HUES48 (cell line): ENCODE results near the gene ZCCHC8.
A peak's percentile ranks its signal among the peaks of the same experiment; 100 is the strongest.

ENCODE experiments used
- H3K27ac ChIP-seq: one replicate; pipeline ENCODE4 v1.7.0; 2013; ENCODE audit warnings: low read depth, low read length, inconsistent platforms
- H3K27me3 ChIP-seq: 2 replicates; pipeline ENCODE4 v1.6.1; 2013; ENCODE audit warnings: mild to moderate bottlenecking, low read length; ENCODE audit not compliant: control insufficient read depth, insufficient read depth
- H3K36me3 ChIP-seq: 2 replicates; pipeline ENCODE4 v1.6.1; 2013; ENCODE audit warnings: low read length; ENCODE audit not compliant: control insufficient read depth, insufficient read depth
- H3K4me1 ChIP-seq: 2 replicates; pipeline ENCODE4 v1.6.1; 2013; ENCODE audit warnings: mild to moderate bottlenecking, low read length; ENCODE audit not compliant: control insufficient read depth, insufficient read depth
- H3K4me3 ChIP-seq: 2 replicates; pipeline ENCODE4 v1.5.1; 2013; ENCODE audit warnings: mild to moderate bottlenecking, low read depth, low read length
- H3K9ac ChIP-seq: 2 replicates; pipeline ENCODE4 v1.6.1; 2013; ENCODE audit warnings: mild to moderate bottlenecking, low read depth, low read length, moderate library complexity
- H3K9me3 ChIP-seq: 2 replicates; pipeline ENCODE4 v1.6.1; 2013; ENCODE audit warnings: low read length; ENCODE audit not compliant: control insufficient read depth, insufficient read depth

Gene ZCCHC8

DNA sequence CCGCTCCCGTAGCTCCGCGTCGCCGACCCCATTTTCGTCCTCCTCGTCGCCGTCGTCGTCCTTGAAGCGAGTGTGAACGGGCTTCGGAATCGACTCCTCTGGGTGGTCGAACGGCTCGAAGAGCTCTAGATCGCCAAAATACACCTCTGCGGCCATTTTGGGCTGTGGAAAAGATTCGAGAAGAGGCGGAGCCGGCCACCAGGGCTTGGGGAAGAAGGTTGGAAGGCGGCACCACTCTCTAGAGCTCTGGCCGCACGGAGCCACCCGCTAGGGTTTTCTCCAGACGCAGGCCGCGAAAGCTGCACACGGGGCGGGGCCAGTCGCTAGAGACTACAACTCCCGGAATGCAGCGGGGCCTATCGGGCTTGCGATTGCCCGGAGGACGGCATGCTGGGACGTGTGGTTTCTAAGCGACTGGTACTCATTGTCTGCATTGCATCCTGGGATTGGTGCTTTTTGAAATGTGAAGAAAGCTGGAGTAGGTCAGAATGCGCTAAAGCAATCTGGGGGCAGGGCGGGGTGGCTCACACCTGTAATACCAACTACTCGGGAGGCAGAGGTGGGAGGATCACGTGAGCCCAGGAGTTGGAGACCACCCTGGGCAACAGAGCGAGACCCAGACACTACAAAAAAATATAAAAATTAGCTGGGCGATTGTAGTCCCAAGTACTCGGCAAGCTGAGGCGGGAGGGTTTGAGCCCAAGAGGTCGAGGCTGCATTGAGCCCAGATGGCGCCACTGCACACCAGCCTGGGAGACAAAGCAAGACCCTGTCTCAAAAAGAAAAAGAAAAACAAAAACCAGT is at the start of gene ZCCHC8:
Gene ZCCHC8, minus strand, starts transcription at position 248 of the 804 bp plus-strand sequence. Its CDS starts 92 bp downstream, at position 156.
- H3K4me1 ChIP-seq = peaks cover 12% of the 10 kb centered on the region
- H3K4me3 ChIP-seq = peak within 1 kb of the TSS; percentile 95
- H3K9me3 ChIP-seq = no peaks in the 10 kb centered on the region
- peak within 1 kb of the TSS; percentile 89 for H3K9ac ChIP-seq
- H3K36me3 ChIP-seq = peaks cover 46% of the 10 kb centered on the region
- peak within 1 kb of the TSS; percentile 97 for H3K27ac ChIP-seq
- H3K27me3 ChIP-seq = no peaks in the 10 kb centered on the region

DNA sequence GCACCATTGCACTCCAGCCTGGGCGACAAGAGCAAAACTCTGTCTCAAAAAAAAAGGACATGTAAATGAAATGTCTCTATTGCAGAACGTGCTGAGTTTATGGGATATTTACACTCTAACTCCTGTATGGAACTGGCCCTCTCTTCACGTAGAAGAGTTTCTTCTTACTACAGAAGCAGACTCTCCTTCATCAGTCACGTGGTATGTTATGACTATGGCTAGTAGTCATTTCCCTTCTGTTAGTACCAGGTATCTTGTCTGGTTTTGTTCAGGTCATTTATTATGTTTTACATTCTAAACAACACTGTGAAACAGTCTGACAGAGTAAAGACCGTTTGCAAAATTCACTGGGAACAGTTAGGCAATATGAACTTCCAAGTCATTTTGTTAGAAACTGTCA is 46.6 kb upstream of the ZCCHC8 start:
- Histone ChIP-seq H3K4me1 (no peaks in the 10 kb centered on the region), H3K27ac (no peak overlapping the region), H3K36me3 (peaks cover 96% of the 10 kb centered on the region), H3K9ac (no peak overlapping the region), H3K27me3 (no peaks in the 10 kb centered on the region), H3K4me3 (no peak overlapping the region), H3K9me3 (no peaks in the 10 kb centered on the region)

DNA sequence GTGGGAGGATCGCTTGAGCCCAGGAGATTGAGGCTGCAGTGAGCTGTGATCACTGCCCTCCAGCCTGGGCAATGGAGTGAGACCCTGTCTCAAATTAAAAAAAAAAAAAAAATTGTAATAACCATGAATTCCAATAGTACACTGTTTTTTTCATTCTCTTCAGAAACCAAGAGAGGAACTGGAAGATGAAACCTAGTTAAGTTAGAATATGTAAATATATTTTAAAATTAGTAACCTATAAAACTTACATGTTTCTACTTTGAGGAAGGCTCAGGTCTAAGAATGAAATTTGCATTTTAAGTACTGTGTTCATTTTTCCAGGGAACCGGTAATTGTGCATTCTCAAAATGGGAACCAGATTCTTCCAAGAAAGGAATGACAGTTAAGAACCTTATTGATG is 45.1 kb upstream of the ZCCHC8 start:
- H3K27ac ChIP-seq = no peak overlapping the region
- no peaks in the 10 kb centered on the region for H3K9me3 ChIP-seq
- H3K36me3 ChIP-seq = peaks cover 96% of the 10 kb centered on the region
- H3K4me3 ChIP-seq = no peak overlapping the region
- H3K9ac ChIP-seq = no peak overlapping the region
- no peaks in the 10 kb centered on the region for H3K27me3 ChIP-seq
- no peaks in the 10 kb centered on the region for H3K4me1 ChIP-seq

DNA sequence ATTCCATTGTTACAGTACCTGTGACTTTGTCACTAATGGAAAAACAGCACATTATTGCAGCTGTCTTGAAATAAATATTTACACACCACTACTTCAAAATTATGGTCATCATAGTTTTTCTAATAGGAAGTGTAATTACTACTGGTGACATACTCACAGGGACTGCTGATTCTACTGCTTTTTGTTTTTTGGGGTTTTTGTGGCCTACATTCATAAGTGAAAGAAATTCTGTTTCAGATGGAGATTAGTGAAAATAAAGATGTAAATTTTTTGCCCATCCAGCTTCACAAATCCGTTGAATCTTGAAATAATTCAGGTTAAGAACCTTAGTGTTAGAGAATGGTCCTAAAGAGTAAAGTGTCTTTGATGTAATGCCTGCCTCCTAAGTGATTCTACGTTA is 43.8 kb upstream of the ZCCHC8 start:
- no peak overlapping the region for H3K4me3 ChIP-seq
- no peaks in the 10 kb centered on the region for H3K4me1 ChIP-seq
- H3K9ac ChIP-seq = no peak overlapping the region
- H3K9me3 ChIP-seq = no peaks in the 10 kb centered on the region
- peaks cover 95% of the 10 kb centered on the region for H3K36me3 ChIP-seq
- H3K27me3 ChIP-seq = no peaks in the 10 kb centered on the region
- no peak overlapping the region for H3K27ac ChIP-seq

DNA sequence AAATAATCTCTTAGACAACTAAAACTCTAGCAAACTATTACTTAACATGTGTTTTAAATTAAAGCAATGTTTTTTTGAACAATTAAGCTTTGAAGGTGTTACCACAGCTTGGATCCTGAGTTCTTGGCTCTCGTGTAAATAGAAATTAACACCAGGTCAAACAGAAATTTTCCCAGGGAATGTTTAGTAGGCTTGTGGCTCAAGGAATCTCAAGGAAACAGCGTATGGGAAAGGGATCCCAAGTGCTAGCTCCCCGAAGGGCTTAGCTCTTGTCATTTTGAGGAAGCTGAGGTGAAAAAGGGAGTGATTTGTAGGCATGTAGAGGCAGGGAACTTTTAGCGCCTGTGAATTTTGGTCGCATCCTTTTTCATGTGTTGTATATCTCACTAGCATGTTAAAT is 37.8 kb upstream of the ZCCHC8 start:
- Histone ChIP-seq H3K4me1 (no peaks in the 10 kb centered on the region), H3K9ac (no peak overlapping the region), H3K27ac (no peak overlapping the region), H3K4me3 (no peak overlapping the region), H3K36me3 (peaks cover 92% of the 10 kb centered on the region), H3K9me3 (no peaks in the 10 kb centered on the region), H3K27me3 (no peaks in the 10 kb centered on the region)

DNA sequence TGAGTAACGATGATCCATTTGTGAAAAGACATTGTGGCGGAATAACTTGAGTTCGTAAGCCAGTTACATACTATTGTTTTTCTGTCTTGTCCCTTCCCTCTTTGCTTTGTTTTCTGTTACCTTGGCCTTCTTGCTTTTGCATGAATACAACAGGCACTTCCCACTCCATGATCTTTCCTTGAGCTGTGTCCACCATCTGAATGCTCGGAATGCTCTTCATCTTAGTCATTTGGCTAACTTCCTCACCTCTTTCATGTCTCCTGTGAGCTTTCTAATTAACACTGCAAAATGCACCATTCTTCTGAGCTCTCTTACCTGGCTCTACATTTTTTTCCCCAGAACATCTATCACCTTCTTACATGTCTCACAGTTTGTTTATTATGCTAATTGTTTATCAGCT is 36.3 kb upstream of the ZCCHC8 start:
- peak overlapping the region; percentile 43 for H3K27ac ChIP-seq
- H3K36me3 ChIP-seq = peaks cover 91% of the 10 kb centered on the region
- H3K4me3 ChIP-seq = no peak overlapping the region

DNA sequence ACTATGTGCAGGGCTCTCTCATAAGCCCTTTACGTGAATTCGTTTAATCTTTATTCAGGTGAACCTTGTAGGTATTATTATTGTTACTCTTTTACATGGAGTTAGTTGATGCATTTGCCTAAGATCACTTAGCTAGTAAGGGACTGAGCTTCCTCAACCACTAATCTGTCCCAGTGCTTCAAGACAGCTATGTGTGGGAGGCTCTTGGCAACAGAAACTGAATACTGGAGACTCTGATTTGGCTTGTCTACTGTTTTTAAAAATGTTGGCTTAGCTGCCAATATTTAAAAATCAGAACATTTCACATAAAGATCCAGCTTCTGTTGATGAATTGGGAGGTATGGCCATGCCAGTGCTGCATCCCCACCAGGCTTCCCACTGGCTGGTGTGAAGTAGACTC is 33.1 kb upstream of the ZCCHC8 start:
- Histone ChIP-seq H3K4me3 (no peak overlapping the region), H3K9ac (no peak overlapping the region), H3K4me1 (no peaks in the 10 kb centered on the region), H3K27ac (no peak overlapping the region), H3K9me3 (no peaks in the 10 kb centered on the region), H3K36me3 (peaks cover 86% of the 10 kb centered on the region), H3K27me3 (no peaks in the 10 kb centered on the region)

More for the DNA sequence above, 36.3 kb upstream of the ZCCHC8 start:
- H3K9me3 ChIP-seq = no peaks in the 10 kb centered on the region
- H3K9ac ChIP-seq = no peak overlapping the region
- H3K27me3 ChIP-seq = no peaks in the 10 kb centered on the region
- H3K4me1 ChIP-seq = no peaks in the 10 kb centered on the region

DNA sequence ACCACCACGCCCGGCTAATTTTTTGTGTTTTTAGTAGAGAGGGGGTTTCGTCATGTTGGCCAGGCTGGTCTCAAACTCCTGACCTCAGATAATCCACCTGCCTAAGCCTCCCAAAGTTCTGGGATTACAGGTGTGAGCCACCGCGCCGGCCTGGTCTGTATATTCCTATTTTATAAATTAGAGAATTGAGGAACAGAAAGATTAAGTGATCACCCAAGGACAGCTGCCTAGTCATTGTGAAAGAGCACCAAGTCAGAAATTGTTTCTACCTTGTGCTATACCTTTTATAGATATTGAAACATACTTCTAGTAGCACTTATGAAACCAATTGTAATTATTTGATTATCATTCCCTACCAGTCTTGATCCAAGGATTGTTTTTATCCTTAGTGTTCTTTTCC is 28.3 kb upstream of the ZCCHC8 start:
- Histone ChIP-seq H3K9me3 (no peaks in the 10 kb centered on the region), H3K27me3 (no peaks in the 10 kb centered on the region), H3K36me3 (peaks cover 56% of the 10 kb centered on the region), H3K9ac (no peak overlapping the region), H3K4me3 (no peak overlapping the region), H3K27ac (no peak overlapping the region), H3K4me1 (peaks cover 12% of the 10 kb centered on the region)

DNA sequence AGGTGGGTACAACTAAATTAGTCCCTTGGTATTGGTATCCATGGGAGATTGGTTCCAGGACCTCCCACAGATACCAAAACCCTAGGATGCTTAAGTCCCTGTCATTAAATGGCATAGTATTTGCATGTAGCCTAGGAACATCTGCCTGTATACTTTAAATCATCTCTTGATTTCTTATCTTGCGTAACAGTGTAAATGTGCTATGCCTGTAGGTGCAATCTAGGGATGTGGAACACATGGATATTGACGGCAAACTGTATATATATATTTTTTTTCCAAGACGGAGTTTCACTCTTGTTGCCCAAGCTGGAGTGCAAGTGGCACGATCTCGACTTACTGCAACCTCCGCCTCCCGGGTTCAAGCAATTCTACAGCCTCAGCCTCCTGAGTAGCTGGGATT is 27.9 kb upstream of the ZCCHC8 start:
- Histone ChIP-seq H3K9me3 (no peaks in the 10 kb centered on the region), H3K9ac (no peak overlapping the region), H3K4me3 (peak overlapping the region; percentile 87), H3K36me3 (peaks cover 56% of the 10 kb centered on the region), H3K4me1 (peaks cover 16% of the 10 kb centered on the region), H3K27ac (no peak overlapping the region), H3K27me3 (no peaks in the 10 kb centered on the region)

DNA sequence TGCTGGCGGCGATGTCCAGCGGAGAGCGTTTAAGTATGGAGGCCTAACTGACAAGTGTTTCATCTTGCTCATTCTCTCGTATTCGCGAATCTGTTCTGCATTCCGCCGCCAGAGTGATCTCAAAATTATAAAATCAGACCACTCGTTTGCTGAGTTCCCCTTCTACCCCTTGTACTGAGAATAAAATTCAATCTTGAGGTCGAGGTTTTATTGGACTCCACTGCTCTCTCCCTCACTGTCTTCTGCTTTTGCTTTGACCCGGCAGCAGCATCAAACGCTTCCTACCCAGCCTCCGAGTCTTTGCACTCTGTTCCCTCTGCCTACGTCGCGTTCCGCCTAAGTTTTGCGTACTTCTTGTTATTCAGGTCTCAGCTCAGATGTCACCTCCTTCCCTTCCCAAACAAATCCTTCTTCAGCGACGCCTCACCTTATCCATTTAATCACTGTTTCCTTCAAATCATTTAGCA is 26.8 kb upstream of the ZCCHC8 start:
- Histone ChIP-seq H3K9ac (peak overlapping the region; percentile 92), H3K27ac (peak overlapping the region; percentile 97), H3K36me3 (peaks cover 59% of the 10 kb centered on the region), H3K4me1 (peaks cover 19% of the 10 kb centered on the region), H3K4me3 (peak overlapping the region; percentile 87), H3K9me3 (no peaks in the 10 kb centered on the region), H3K27me3 (no peaks in the 10 kb centered on the region)

DNA sequence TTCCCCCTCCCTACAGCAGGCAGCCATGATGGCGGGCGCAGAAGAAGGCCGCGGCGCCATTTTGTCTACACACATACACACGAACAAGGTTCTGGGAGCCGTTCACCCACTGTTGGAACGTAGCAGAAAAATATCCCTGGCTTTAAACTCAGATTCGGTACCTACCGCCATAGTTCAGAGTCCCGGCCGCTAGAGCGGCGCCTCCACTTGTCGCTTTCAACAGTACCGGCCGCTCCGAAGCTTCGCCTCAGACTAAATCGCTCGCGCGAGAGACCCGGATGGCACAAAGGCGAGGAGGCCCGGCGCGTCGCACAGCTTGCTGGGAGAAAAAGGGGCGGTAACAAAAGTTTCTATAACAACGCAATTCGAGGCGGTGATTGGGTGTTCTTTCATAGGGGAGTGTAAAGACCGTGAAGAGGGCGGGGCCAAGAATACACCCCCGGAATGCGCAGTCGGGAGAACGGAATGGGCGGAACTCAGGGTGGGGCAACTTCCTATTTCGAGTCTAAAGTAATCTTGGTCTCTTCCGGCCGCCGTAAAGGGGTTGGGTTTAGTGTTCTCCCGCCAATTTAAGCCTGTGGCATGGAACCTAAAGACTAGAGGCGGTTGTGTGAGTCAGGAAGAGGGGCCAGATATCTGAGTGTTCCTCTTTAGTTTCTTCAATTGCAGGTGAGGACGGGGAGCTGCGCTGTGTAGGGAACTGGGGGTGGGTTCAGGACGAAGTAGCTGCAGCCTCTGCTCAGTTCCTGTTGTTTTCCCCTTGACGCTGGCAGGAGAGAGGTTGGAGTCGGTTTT is 26.1 kb upstream of the ZCCHC8 start, which contains the start of the genes KNTC1 and RSRC2:
Gene KNTC1, plus strand, starts transcription at position 567 of the 795 bp plus-strand sequence. CDS start 2,815 bp downstream, outside the sequence.
Gene RSRC2, minus strand, starts transcription at position 254 of the 795 bp plus-strand sequence. Its CDS starts 83 bp downstream, at position 171.
- Histone ChIP-seq H3K36me3 (peaks cover 61% of the 10 kb centered on the region), H3K4me1 (peaks cover 19% of the 10 kb centered on the region), H3K4me3 (peak within 1 kb of the TSS; percentile 87)

More for the DNA sequence above, 26.1 kb upstream of the ZCCHC8 start, which contains the start of the genes KNTC1 and RSRC2:
- H3K27ac ChIP-seq = peak within 1 kb of the TSS; percentile 99
- peak within 1 kb of the TSS; percentile 100 for H3K9ac ChIP-seq
- no peaks in the 10 kb centered on the region for H3K27me3 ChIP-seq
- H3K9me3 ChIP-seq = no peaks in the 10 kb centered on the region
